Ramos (cell line): ENCODE measurements around the gene DCLK2.

Source experiments
- in situ Hi-C: fragments of 300-500 bp; cut with MboI; formaldehyde crosslinking; loops from one replicate; pipeline ENCODE4 v1.14.3; 2022; ENCODE audit warnings: low sequenced_read_pairs; ENCODE audit not compliant: unreplicated experiment

Gene DCLK2

DNA sequence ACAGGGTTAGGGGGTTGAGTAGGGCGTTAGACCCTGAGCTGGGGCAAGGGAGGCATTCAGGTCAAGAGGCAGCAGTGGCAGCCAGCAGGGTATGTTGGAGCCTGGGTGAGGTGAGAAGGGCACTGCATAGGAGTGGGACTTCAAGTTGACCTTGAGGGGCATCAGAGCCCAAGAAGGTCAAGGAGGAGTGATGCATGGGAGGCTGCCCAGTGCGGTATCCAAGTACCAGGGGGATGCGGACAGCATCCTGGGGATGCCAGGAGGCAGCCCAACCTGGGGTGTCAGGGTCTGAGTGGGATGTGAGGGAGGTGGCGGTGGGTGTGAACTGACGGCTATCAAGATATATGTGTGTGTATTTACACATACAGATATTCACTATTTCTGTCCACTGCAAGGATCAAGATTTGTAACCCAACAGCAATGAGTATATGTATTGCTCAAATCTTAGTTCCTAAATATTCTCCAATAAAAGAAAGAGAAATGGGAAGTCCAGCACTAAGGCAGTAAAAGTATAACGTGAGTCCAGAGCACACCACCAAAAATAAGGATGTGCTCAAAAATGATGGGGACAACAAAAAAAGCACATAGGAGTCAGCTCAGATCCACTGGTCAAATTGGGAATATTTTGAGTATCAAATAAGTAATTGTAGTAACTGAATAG lies 9.8 kb upstream of the DCLK2 start:
- in situ Hi-C loops, result no loop called here

DNA sequence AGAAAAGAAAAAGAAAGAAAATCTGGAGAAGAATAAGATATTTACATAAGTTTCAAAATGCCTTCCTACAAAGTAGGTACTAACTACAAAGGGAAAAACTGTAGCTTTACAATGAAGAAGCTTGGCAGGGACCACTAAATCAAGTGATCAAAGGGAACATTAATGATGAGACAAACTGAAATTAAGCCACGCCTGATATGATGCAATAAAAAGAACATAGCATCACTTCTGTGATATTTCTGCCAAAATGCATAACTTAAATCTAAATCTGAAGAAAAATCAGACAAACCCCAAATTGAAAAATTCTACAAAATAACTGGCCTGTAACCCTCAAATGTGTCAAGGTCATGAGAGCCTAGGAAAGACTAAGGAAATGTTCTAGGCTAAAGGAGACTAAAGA lies 8.9 kb upstream of the DCLK2 start:
- in situ Hi-C loops, result no loop called here

DNA sequence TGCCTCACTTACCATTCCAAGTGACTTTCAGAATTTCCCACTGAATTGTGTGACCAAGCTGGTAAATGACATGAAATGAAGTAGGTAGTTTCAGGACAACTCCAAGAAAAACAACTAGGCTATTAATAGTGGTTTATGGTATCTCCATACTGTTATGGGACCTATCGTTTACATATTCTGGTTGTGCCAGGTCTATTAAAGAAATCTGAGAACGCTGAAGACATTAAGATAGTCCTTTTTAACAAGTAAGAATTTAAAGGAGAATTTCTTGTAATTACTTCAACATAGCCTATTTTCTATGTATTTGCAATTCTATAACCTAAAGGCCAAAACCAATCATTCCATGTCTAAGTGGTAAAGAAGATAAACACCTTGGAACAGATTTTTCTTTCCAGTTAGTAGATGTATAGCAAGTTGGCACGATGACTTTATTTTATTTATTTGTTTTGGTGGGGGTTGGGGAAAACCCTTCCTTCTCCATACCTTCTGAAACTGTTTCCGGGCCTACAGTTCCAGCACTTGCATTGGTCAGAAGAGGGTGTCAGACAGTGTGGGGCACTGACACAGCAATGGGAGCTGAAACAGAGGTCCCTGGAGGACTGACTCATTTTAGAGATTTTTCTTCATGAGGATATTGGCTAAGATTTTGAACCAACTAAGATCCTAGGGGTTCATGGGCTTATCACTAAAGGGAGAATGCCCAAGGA lies 7.6 kb upstream of the DCLK2 start:
- in situ Hi-C loops, result no loop called here

- in situ Hi-C loops, result no loop called here
These were observed 5.8 kb upstream of the DCLK2 start for GRCh38 chr4:150072471-150072870.

- in situ Hi-C loops, result no loop called here
These were observed 5.1 kb upstream of the DCLK2 start for GRCh38 chr4:150072906-150073714.

DNA sequence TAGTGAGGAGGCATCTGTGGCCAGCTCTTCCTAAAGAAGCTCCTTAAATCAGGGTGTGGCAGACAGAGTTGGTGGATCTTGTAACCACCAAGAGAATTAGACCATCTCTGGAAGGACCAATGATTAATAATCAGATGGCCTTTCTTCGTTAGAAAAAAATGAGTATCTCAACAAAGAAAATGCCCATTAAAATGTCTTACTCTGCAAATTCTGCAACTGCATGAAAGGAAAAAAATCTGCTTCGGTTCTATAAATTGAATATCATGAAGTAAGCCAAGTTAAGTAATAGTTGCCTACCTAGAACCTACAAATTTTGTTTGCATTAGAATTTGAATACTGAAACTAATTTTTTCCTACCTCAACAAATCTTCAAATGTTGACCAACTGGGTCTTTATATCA lies 4.2 kb upstream of the DCLK2 start:
- in situ Hi-C loops, result no loop called here

DNA sequence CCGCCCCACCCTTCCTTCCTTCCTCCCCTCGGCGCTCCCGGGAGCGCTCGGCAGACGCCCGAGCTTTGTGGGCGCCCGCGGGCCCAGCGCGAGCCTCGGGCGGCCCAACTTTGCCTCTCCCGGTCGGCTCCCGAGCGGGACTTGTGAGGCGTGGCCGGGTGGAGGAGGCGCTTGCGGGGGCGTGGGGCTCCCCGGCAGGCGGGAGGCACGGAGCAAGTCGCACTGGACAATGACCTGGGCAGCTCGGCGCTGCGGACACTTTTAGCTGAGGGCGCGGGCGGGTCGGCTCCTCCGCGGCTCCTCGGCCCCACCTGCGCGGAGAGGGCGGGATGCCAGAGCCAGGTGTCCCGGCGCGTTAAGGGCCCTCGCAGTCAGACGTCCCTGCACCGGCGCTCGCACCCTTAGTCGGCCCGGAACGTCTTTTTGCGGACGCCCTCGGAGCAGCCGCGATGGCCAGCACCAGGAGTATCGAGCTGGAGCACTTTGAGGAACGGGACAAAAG lies 385 bp downstream of the DCLK2 start:
- in situ Hi-C loops, result no loop called here

GRCh38 chr4:150079081-150079581 lies 886 bp downstream of the DCLK2 start:
- in situ Hi-C loops, result no loop called here

- in situ Hi-C loops, result no loop called here
These were observed 2.1 kb downstream of the DCLK2 start for GRCh38 chr4:150080337-150080736.

GRCh38 chr4:150080875-150081274 lies 2.6 kb downstream of the DCLK2 start:
- in situ Hi-C loops, result no loop called here

- in situ Hi-C loops, result no loop called here
These were observed 4.0 kb downstream of the DCLK2 start for GRCh38 chr4:150082241-150082640.

GRCh38 chr4:150087006-150087405 lies 8.8 kb downstream of the DCLK2 start:
- in situ Hi-C loops, result no loop called here

GRCh38 chr4:150089732-150090131 lies 11.5 kb downstream of the DCLK2 start:
- in situ Hi-C loops, result no loop called here

- in situ Hi-C loops, result no loop called here
These were observed 12.6 kb downstream of the DCLK2 start for GRCh38 chr4:150090836-150091235.

DNA sequence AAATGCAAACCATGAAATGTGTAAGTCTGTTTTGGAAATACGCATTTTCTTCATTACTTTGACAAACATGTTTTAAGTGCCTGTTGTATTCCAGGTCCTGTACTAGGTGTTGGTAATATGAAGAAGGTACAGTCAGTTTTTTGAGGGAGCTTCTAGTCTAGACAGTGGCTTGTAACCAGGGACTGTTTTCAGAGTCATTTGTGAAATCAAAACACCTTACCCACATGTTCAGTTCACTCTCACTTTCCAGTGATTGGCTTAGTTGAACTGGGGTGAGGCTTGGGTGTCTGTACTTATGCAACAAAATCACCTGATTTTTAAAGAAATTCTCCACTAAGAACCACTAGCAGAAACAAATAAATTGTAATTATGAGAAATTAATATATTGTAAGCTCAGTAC lies 16.4 kb downstream of the DCLK2 start:
- in situ Hi-C loops, result no loop called here

- in situ Hi-C loops, result no loop called here
These were observed 18.4 kb downstream of the DCLK2 start for GRCh38 chr4:150096625-150097024.

- in situ Hi-C loops, result no loop called here
These were observed 20.0 kb downstream of the DCLK2 start for GRCh38 chr4:150098214-150098613.

GRCh38 chr4:150104404-150105027 lies 26.3 kb downstream of the DCLK2 start:
- in situ Hi-C loops, result no loop called here

DNA sequence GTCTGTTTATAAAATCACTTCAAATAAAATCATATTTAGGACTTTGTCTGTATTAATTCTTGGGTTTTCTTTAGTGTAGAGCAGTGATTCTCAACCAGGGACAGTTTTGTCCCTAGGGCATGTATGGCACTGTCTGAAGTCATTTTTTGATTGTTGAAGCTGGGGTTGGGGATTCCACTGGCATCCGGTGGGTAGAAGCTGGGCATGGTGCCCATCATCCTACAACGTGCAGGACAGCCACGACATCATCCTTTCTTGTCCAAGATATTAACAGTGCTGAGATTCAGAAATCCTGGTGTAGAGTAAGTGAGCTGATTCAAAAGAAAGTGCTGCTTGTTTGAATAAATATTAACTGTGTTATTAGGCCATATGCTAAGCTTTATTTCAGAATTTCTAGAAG lies 28.6 kb downstream of the DCLK2 start:
- in situ Hi-C loops, result no loop called here

GRCh38 chr4:150108691-150109090 lies 30.4 kb downstream of the DCLK2 start:
- in situ Hi-C loops, result no loop called here
